Osteocyte (in vitro differentiated cells): ENCODE measurements around the gene HPGD. TPM values are rescaled to one million over a fixed set of nuclear protein-coding genes. Genes with fewer than 3 reads are reported as not detected.

Experiments
- DNase-seq: peaks from one replicate; pipeline ENCODE4 v3.0.0; 2021; ENCODE audit warnings: mixed read lengths; ENCODE audit not compliant: unreplicated experiment; ENCODE audit errors: extremely low spot score
- H3K27ac Mint-ChIP-seq: one replicate; pipeline ENCODE4 v1.8.0; 2021; ENCODE audit warnings: mild to moderate bottlenecking, mixed read lengths; ENCODE audit not compliant: unreplicated experiment
- H3K27me3 Mint-ChIP-seq: one replicate; pipeline ENCODE4 v1.8.0; 2021; ENCODE audit warnings: mixed read lengths; ENCODE audit not compliant: unreplicated experiment
- H3K36me3 Mint-ChIP-seq: one replicate; pipeline ENCODE4 v1.8.0; 2021; ENCODE audit warnings: mixed read lengths; ENCODE audit not compliant: unreplicated experiment
- H3K4me1 Mint-ChIP-seq: one replicate; pipeline ENCODE4 v1.8.0; 2021; ENCODE audit warnings: mixed read lengths; ENCODE audit not compliant: unreplicated experiment
- H3K4me3 Mint-ChIP-seq: one replicate; pipeline ENCODE4 v1.8.0; 2021; ENCODE audit warnings: mild to moderate bottlenecking, moderate library complexity, mixed read lengths; ENCODE audit not compliant: unreplicated experiment
- H3K9me3 Mint-ChIP-seq: one replicate; pipeline ENCODE4 v1.8.0; 2021; ENCODE audit warnings: mixed read lengths; ENCODE audit not compliant: unreplicated experiment
- long read RNA-seq: library from polyadenylated mRNA; unstranded; transcript quantifications from one replicate; pipeline ENCODE4 v2.0.0, GENCODE V29; 2021
- total RNA-seq: library from RNA; stranded (reverse); gene quantifications from 2 replicates; pipeline ENCODE4 v1.2.1, GENCODE V29; 2021
- TF ChIP-seq, protein P1 (sequence below): fragments of 200-600 bp; sonication (generic); IDR thresholded peaks from 2 replicates; pipeline ENCODE4 v1.5.0; 2021; ENCODE audit warnings: antibody characterized with exemption, mild to moderate bottlenecking, moderate library complexity

Gene HPGD
- total RNA-seq = not detected in 2 replicates
- long read RNA-seq = 0 reads

DNA sequence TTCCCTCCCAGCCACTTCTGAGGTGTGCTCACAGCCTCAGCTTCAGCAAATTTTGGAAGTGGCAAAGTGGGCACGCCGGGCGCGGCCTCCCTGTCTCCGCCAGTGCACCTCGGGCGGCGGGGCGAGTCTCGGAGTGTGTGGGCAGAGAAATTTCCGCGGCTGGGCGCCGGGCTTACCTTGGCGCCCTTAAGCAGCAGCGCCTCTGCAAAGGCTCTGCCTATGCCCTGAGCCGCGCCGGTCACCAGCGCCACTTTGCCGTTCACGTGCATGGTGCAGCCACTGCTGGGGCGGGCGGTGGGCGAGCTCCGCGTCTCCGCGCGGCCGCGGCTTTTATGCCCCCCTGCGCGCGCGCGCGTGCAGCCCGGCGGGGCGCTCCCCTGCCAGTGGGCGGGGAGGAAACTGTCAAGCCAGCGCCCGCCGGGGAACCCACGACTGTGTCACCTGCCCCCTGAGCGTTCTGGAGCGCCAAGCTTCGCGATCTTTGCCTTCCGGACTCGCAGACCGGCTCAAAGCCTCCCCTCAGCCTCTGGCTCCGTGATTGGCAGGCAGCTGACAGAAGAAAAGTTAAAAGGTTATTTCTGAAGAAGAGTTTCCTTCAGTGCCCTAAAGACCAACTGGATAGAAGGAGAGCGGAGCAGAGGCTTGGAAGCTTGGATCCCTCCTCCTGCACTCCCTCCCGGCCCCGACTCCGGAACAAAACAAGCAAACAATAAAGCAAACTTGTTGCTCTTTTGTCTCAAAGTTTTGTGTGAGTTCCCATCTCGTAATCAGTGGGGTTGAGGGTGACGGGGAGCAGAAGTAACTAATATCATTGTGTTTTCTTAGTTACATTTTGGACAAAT, at the start of gene HPGD:
Gene HPGD (minus strand): TSS at position 306 of the 842 bp plus-strand sequence. CDS start 37 bp downstream, at position 269.
- no peaks in the 10 kb centered on the region for H3K9me3 Mint-ChIP-seq
- no peak for DNase-seq
- peaks cover 10% of the 10 kb centered on the region for H3K4me1 Mint-ChIP-seq
- H3K4me3 Mint-ChIP-seq = peak within 1 kb of the TSS; percentile 72
- peaks cover 77% of the 10 kb centered on the region for H3K27me3 Mint-ChIP-seq
- no peak within 1 kb of the TSS for H3K27ac Mint-ChIP-seq
- TF ChIP-seq, protein P1, sequence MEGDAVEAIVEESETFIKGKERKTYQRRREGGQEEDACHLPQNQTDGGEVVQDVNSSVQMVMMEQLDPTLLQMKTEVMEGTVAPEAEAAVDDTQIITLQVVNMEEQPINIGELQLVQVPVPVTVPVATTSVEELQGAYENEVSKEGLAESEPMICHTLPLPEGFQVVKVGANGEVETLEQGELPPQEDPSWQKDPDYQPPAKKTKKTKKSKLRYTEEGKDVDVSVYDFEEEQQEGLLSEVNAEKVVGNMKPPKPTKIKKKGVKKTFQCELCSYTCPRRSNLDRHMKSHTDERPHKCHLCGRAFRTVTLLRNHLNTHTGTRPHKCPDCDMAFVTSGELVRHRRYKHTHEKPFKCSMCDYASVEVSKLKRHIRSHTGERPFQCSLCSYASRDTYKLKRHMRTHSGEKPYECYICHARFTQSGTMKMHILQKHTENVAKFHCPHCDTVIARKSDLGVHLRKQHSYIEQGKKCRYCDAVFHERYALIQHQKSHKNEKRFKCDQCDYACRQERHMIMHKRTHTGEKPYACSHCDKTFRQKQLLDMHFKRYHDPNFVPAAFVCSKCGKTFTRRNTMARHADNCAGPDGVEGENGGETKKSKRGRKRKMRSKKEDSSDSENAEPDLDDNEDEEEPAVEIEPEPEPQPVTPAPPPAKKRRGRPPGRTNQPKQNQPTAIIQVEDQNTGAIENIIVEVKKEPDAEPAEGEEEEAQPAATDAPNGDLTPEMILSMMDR = no peak
- H3K36me3 Mint-ChIP-seq = no peaks in the 10 kb centered on the region

DNA sequence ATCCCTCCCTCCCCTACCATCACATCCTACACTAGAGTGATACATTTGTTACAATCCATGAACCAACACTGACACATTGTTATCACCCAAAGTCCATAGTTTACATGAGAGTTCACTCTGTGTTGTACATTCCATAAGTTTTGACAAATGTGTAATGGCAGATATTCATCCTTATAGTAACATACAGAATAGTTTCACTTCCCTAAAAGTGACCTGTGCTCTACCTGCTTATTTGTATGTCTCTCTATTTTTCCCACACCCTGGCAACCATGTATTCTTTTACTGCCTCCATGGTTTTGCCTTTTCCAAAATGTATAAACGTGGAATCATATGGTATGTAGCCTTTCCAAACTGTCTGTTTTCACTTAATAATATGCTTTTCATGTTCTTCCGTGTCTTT, 42.2 kb upstream of the HPGD start:
- Mint-ChIP-seq H3K36me3 (no peaks in the 10 kb centered on the region), H3K4me3 (no peak overlapping the region), H3K4me1 (peaks cover 2% of the 10 kb centered on the region), H3K9me3 (no peaks in the 10 kb centered on the region), H3K27me3 (peaks cover 14% of the 10 kb centered on the region), H3K27ac (no peak overlapping the region)
- TF ChIP-seq, protein P1 = no peak
- no peak for DNase-seq

DNA sequence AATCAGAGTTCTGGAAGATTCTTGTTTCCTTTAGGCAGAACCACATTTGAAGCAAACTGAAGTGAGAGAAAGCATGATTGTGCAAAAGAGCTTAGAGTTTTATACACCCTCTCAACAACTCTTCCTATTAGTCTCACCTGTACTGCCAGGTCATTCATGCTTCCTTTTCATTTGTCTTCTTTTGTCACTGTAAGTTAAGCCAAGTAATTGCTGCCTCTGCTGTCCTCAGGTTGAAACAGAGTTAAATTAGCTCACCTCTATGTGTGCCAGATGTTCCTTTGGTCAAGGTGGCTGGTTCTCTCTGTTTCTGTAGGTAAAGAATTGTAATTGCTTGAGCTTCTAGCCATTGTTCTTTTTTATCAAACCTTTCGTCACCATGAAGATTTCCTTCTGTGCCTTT, 41.1 kb upstream of the HPGD start:
- Mint-ChIP-seq H3K27me3 (peaks cover 9% of the 10 kb centered on the region), H3K36me3 (no peaks in the 10 kb centered on the region), H3K27ac (no peak overlapping the region), H3K4me3 (no peak overlapping the region), H3K4me1 (peaks cover 2% of the 10 kb centered on the region), H3K9me3 (no peaks in the 10 kb centered on the region)
- TF ChIP-seq, protein P1 = no peak
- DNase-seq = no peak

DNA sequence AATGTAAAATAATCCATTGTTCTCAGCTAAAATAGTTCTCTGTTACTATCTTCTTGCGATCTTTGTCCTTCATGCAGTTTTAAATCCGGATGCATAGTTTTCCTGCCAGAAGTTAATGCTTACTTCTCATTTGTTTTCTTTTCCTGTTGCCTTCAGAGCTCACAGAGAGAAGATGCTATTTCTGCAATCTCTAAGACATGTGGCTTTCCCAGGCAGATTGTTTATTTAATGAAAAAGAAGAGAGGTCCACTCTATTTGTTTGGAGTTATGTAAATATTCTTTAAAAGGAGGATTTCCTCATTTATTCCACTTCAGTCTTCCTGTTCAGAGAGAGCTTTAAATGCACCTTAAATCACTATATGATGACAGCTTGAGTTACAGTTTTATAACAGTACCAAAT, 39.3 kb upstream of the HPGD start:
- Mint-ChIP-seq H3K4me3 (no peak overlapping the region), H3K36me3 (no peaks in the 10 kb centered on the region), H3K27me3 (peaks cover 11% of the 10 kb centered on the region), H3K9me3 (no peaks in the 10 kb centered on the region), H3K4me1 (peaks cover 2% of the 10 kb centered on the region), H3K27ac (no peak overlapping the region)
- DNase-seq = no peak
- TF ChIP-seq, protein P1 = no peak

DNA sequence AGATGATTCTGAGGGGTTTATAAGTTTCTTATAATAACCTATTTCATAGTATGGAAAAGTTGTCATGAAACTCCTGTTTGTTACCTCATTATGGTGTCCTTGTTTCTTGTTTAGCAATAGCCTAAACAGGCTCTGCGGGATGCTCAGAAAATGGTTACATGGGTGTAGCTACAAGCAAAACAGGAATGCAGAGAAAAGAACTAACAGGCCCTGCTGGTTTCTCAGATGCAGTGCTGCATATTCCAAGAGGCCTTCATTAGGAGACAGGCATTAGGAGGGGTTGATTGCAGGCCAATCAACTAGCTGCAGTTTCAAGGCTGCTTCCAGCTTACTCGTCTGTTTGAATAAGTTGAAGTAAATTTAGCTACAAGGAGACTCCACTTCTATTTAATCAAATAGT, 37.6 kb upstream of the HPGD start:
- H3K36me3 Mint-ChIP-seq = no peaks in the 10 kb centered on the region
- H3K27ac Mint-ChIP-seq = no peak overlapping the region
- peaks cover 11% of the 10 kb centered on the region for H3K27me3 Mint-ChIP-seq
- DNase-seq = no peak
- TF ChIP-seq, protein P1 = no peak
- H3K9me3 Mint-ChIP-seq = no peaks in the 10 kb centered on the region
- peaks cover 2% of the 10 kb centered on the region for H3K4me1 Mint-ChIP-seq
- no peak overlapping the region for H3K4me3 Mint-ChIP-seq
